Endodermal cell (in vitro differentiated cells): Measurements from ENCODE around the gene PVALEF. TPM values are rescaled to one million over a fixed set of nuclear protein-coding genes. Genes with fewer than 3 reads are reported as not detected.

Source experiments
- DNase-seq: peaks from one replicate; pipeline ENCODE4 v3.0.0-alpha.2; 2017
- H3K27ac ChIP-seq: 2 replicates; pipeline ENCODE4 v1.5.1; 2013; ENCODE audit warnings: mild to moderate bottlenecking, low read depth, low read length, moderate library complexity
- H3K27me3 ChIP-seq: 2 replicates; pipeline ENCODE4 v1.6.1; 2013; ENCODE audit warnings: mild to moderate bottlenecking, low read length, moderate library complexity; ENCODE audit not compliant: insufficient read depth, control insufficient read depth, poor library complexity, severe bottlenecking
- H3K36me3 ChIP-seq: 2 replicates; pipeline ENCODE4 v1.7.0; 2013; ENCODE audit warnings: mild to moderate bottlenecking, low read length, moderate library complexity; ENCODE audit not compliant: control insufficient read depth, insufficient read depth
- H3K4me1 ChIP-seq: one replicate; pipeline ENCODE4 v1.7.0; 2013; ENCODE audit warnings: low read length; ENCODE audit not compliant: control insufficient read depth, insufficient read depth
- H3K4me3 ChIP-seq: 2 replicates; pipeline ENCODE4 v1.5.1; 2013; ENCODE audit warnings: mild to moderate bottlenecking, low read length, moderate library complexity
- H3K9ac ChIP-seq: 2 replicates; pipeline ENCODE4 v1.6.1; 2013; ENCODE audit warnings: mild to moderate bottlenecking, low read length, moderate library complexity; ENCODE audit not compliant: poor library complexity, severe bottlenecking; ENCODE audit errors: extremely low read depth
- H3K9me3 ChIP-seq: 2 replicates; pipeline ENCODE4 v1.6.1; 2013; ENCODE audit warnings: mild to moderate bottlenecking, low read length, moderate library complexity; ENCODE audit not compliant: control insufficient read depth
- H3K27ac Mint-ChIP-seq: 2 replicates; pipeline ENCODE4 v1.8.0; 2020; ENCODE audit warnings: mixed read lengths
- H3K27me3 Mint-ChIP-seq: 2 replicates; pipeline ENCODE4 v1.8.0; 2021; ENCODE audit warnings: mild to moderate bottlenecking, mixed read lengths; ENCODE audit not compliant: insufficient read depth
- H3K36me3 Mint-ChIP-seq: 2 replicates; pipeline ENCODE4 v1.8.0; 2020; ENCODE audit warnings: low read depth, mixed read lengths
- H3K4me1 Mint-ChIP-seq: 2 replicates; pipeline ENCODE4 v1.8.0; 2020; ENCODE audit warnings: mixed read lengths
- H3K4me3 Mint-ChIP-seq: 2 replicates; pipeline ENCODE4 v1.8.0; 2020; ENCODE audit warnings: mild to moderate bottlenecking, moderate library complexity, mixed read lengths
- H3K9me3 Mint-ChIP-seq: 2 replicates; pipeline ENCODE4 v1.8.0; 2020; ENCODE audit warnings: mild to moderate bottlenecking, mixed read lengths
- WGBS, 2 experiments: methylation state at CpG; one replicate each; pipeline versions ENCODE4 v1.1.5 to v1.1.7; 2013; ENCODE audit warnings: missing lambda C conversion rate in 2 of 2, mixed read lengths in 1 of 2; ENCODE audit not compliant: insufficient coverage in 1 of 2, insufficient read length in 1 of 2; 5-methylcytosine and 5-hydroxymethylcytosine counted together
- microRNA-seq: library from miRNA; unstranded; fragments of <30 nt; microRNA quantifications from one replicate; pipeline ENCODE4 v1.2.0, GENCODE V29; 2020; ENCODE audit warnings: borderline microRNAs expressed
- total RNA-seq, 2 donors: library from RNA; stranded (reverse); fragmentation: NEBNext Ultra II Directional in 1 of 2; extraction: Animal tissue kit (Norgen Biotek cat#: 25700) in 1 of 2; gene quantifications; 2 replicates in 1 of 2; 3 replicates in 1 of 2; pipeline ENCODE4 v1.2.1, GENCODE V29; 2021
- TF ChIP-seq, protein P1 (sequence below): fragments of 200-600 bp; sonication (generic); conservative IDR thresholded peaks from 2 replicates; pipeline ENCODE4 v1.5.0; 2021; ENCODE audit warnings: antibody characterized with exemption, mild to moderate bottlenecking

PVALEF gene
- total RNA-seq, 2 donors from 2014 or later = not detected

GRCh38 chr17:81231121-81231645 is 65.9 kb downstream of the PVALEF start:
- no peak overlapping the region for H3K9ac ChIP-seq
- Mint-ChIP-seq H3K4me1 (no peaks in the 10 kb centered on the region), H3K27me3 (peaks cover 1% of the 10 kb centered on the region), H3K36me3 (peaks cover 17% of the 10 kb centered on the region), H3K4me3 (no peak overlapping the region), H3K9me3 (no peaks in the 10 kb centered on the region), H3K27ac (no peak overlapping the region)
- TF ChIP-seq, protein P1, sequence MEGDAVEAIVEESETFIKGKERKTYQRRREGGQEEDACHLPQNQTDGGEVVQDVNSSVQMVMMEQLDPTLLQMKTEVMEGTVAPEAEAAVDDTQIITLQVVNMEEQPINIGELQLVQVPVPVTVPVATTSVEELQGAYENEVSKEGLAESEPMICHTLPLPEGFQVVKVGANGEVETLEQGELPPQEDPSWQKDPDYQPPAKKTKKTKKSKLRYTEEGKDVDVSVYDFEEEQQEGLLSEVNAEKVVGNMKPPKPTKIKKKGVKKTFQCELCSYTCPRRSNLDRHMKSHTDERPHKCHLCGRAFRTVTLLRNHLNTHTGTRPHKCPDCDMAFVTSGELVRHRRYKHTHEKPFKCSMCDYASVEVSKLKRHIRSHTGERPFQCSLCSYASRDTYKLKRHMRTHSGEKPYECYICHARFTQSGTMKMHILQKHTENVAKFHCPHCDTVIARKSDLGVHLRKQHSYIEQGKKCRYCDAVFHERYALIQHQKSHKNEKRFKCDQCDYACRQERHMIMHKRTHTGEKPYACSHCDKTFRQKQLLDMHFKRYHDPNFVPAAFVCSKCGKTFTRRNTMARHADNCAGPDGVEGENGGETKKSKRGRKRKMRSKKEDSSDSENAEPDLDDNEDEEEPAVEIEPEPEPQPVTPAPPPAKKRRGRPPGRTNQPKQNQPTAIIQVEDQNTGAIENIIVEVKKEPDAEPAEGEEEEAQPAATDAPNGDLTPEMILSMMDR = no peak
- no peak for DNase-seq
- H3K27me3 ChIP-seq = no peaks in the 10 kb centered on the region
- no peaks in the 10 kb centered on the region for H3K9me3 ChIP-seq
- no peak overlapping the region for H3K27ac ChIP-seq
- H3K4me3 ChIP-seq = no peak overlapping the region
- H3K36me3 ChIP-seq = peaks cover 8% of the 10 kb centered on the region
- WGBS, 2 experiments = 92 to 94% methylated on average over 26 to 31 of the region's 31 CpGs
- H3K4me1 ChIP-seq = no peaks in the 10 kb centered on the region

GRCh38 chr17:81231766-81232581 is 66.7 kb downstream of the PVALEF start:
- Mint-ChIP-seq H3K4me1 (no peaks in the 10 kb centered on the region), H3K27ac (no peak overlapping the region), H3K9me3 (no peaks in the 10 kb centered on the region), H3K4me3 (no peak overlapping the region), H3K36me3 (peaks cover 17% of the 10 kb centered on the region), H3K27me3 (no peaks in the 10 kb centered on the region)
- WGBS, 2 experiments = 92 to 94% methylated on average over 22 to 43 of the region's 43 CpGs
- H3K27me3 ChIP-seq = no peaks in the 10 kb centered on the region
- no peaks in the 10 kb centered on the region for H3K9me3 ChIP-seq
- no peak overlapping the region for H3K4me3 ChIP-seq
- H3K9ac ChIP-seq = no peak overlapping the region
- no peaks in the 10 kb centered on the region for H3K4me1 ChIP-seq
- H3K27ac ChIP-seq = no peak overlapping the region
- TF ChIP-seq, protein P1 = no peak
- peaks cover 8% of the 10 kb centered on the region for H3K36me3 ChIP-seq
- no peak for DNase-seq

Small RNAs within 50 kb of the gene (microRNA-seq; reads per million reads assigned to microRNA genes)
- not detected for gene MIR1250
- gene MIR3065 = not detected
- gene MIR338 = not detected
- gene MIR657 = not detected

Other genes starting within 250 kb of the PVALEF start
- 10 to 100 TPM; 28.4 to 32.5 TPM for gene CHMP6, start 173.7 kb upstream of the PVALEF start, total RNA-seq
- gene BAIAP2, start 130.4 kb upstream of the PVALEF start, total RNA-seq = 10 to 100 TPM; 24.9 to 32.7 TPM
- gene AATK, start 714 bp downstream of the PVALEF start, total RNA-seq = 1 to 10 TPM; 3.3 to 4.3 TPM
- gene CEP131, start 57.5 kb downstream of the PVALEF start, total RNA-seq = 10 to 100 TPM; 23.2 to 28.0 TPM
- gene TEPSIN, start 73.5 kb downstream of the PVALEF start, total RNA-seq = 10 to 100 TPM; 30.0 to 45.0 TPM
- gene NDUFAF8, start 73.8 kb downstream of the PVALEF start, total RNA-seq = 10 to 100 TPM; 42.7 to 48.7 TPM
- gene SLC38A10, start 129.8 kb downstream of the PVALEF start, total RNA-seq = 10 to 100 TPM; 60.2 to 90.3 TPM
- gene BAHCC1, start 229.9 kb downstream of the PVALEF start, total RNA-seq = 10 to 100 TPM; 63.9 to 78.1 TPM